Spinal cord (tissue), 10 donors: Measurements from ENCODE around the gene FRMD1. TPM values are rescaled to one million over a fixed set of nuclear protein-coding genes. Genes with fewer than 3 reads are reported as not detected.

Experiments
- DNase-seq, 6 donors: peaks; one replicate each; pipeline versions ENCODE4 v3.0.0 to v3.0.0-alpha.2; 2013 to 2015; ENCODE audit warnings: low spot score in 6 of 6, low read depth in 4 of 6
- H3K27ac ChIP-seq: one replicate; pipeline ENCODE4 v1.5.1; 2013; ENCODE audit warnings: low read depth, low read length, control low read depth
- H3K27me3 ChIP-seq: one replicate; pipeline ENCODE4 v1.6.1; 2013; ENCODE audit warnings: low read length; ENCODE audit not compliant: control insufficient read depth, insufficient read depth
- H3K36me3 ChIP-seq: one replicate; pipeline ENCODE4 v1.6.1; 2013; ENCODE audit warnings: low read length; ENCODE audit not compliant: control insufficient read depth, insufficient read depth
- H3K4me1 ChIP-seq: one replicate; pipeline ENCODE4 v1.6.1; 2013; ENCODE audit warnings: low read length; ENCODE audit not compliant: control insufficient read depth, insufficient read depth
- H3K4me3 ChIP-seq: one replicate; pipeline ENCODE4 v1.5.1; 2013; ENCODE audit warnings: low read depth, low read length, control low read depth
- H3K9me3 ChIP-seq: one replicate; pipeline ENCODE4 v1.6.1; 2013; ENCODE audit warnings: low read length; ENCODE audit not compliant: control insufficient read depth, insufficient read depth
- WGBS: methylation state at CpG from one replicate; pipeline ENCODE4 v1.1.5; 2013; ENCODE audit warnings: missing lambda C conversion rate; ENCODE audit not compliant: insufficient coverage; 5-methylcytosine and 5-hydroxymethylcytosine counted together
- polyA plus RNA-seq, 2 donors: library from polyadenylated mRNA; unstranded; fragments of 120-200 nt; gene quantifications; one replicate each; pipeline ENCODE4 v1.2.1, GENCODE V29; 2013; ENCODE audit not compliant: insufficient read length in 2 of 2
- total RNA-seq, 2 donors: library from RNA; depleted of rRNA in 1 of 2; stranded (reverse); fragments of 120-200 nt in 1 of 2; fragments of >200 nt in 1 of 2; gene quantifications; one replicate each; pipeline versions ENCODE4 v1.2.3 to v1.2.4, GENCODE V29; 2013 to 2014
- donor health status: healthy.

The FRMD1 gene
- total and polyA plus RNA-seq, 4 donors = 0.19 to 0.66 (median 0.48) TPM

GRCh38 chr6:168122011-168122410 is 43.0 kb upstream of the FRMD1 start:
- Histone ChIP-seq H3K36me3 (no peaks in the 10 kb centered on the region), H3K9me3 (peaks cover under 1% of the 10 kb centered on the region), H3K27ac (no peak overlapping the region), H3K27me3 (no peaks in the 10 kb centered on the region), H3K4me1 (no peaks in the 10 kb centered on the region), H3K4me3 (no peak overlapping the region)
- DNase-seq = no peak
- 92% methylated on average over 12 of the region's 14 CpGs for WGBS

DNA sequence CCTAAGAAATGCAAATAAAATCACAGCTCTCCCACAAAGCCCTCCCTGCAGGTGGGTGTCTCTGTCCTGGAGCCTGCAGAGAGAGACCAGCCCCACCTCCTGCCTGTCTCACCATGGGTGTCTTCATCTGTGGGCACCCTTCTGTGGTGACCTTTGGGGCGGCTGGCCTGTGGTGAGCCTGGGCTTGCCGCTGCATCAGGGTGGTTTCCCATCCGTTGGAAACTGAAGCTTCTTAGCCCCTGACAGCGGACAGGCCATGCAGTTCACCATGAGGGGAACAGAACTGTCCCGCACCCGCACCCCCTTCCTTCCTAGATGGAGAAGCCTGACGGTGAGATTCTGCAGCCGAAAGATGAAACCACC is 42.3 kb upstream of the FRMD1 start:
- H3K4me1 ChIP-seq = no peaks in the 10 kb centered on the region
- H3K4me3 ChIP-seq = no peak overlapping the region
- no peak overlapping the region for H3K27ac ChIP-seq
- no peaks in the 10 kb centered on the region for H3K27me3 ChIP-seq
- H3K9me3 ChIP-seq = peaks cover 2% of the 10 kb centered on the region
- H3K36me3 ChIP-seq = no peaks in the 10 kb centered on the region
- no peak for DNase-seq
- 89% methylated on average over 6 of the region's 8 CpGs for WGBS

DNA sequence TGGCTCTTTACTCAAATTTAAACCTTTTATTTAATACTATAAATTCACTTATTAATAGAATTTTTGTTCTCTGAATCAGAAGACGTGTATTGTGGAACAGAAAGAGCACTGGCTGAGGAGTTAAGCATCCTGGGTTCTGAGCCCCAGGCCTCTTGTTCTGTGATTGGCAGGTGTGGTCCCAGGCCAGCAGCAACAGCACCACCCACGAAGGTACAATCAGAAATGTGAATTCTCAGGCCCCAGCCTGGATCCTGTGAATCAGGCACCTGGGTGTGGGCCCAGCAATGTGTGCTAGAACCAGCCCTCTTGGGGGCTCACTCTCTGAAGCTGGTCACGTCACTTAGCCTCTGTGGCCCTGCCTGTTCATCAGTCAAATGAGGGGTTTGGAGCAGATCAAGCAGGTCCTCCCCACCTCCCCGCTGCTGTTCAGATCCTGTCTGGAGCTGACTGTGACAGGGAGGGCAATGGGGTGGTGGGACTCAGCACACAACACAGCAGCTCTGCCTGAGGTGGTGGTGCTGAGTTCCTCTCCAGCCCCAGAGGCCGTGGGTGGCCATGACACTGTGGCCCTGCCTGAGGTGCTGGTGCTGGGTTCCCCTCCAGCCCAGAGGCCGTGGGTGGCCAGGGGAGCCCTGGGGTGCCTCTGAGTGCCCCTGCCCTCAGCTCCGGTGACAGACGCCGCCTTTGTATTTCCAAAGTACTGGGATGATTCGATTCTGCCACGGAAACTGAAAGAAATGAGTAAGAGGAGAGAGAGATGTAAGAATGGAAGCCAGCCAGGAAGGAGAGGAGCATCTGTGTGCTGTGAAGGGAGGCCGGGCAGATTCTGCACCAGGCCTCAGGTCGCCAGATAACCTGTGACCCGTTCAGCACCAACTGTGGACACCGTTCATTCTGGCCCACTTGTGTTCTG is 41.6 kb upstream of the FRMD1 start:
- 73% methylated on average over 12 of the region's 15 CpGs for WGBS
- Histone ChIP-seq H3K36me3 (no peaks in the 10 kb centered on the region), H3K4me1 (no peaks in the 10 kb centered on the region), H3K9me3 (peaks cover 2% of the 10 kb centered on the region), H3K27ac (no peak overlapping the region), H3K4me3 (no peak overlapping the region), H3K27me3 (no peaks in the 10 kb centered on the region)
- DNase-seq = no peak

DNA sequence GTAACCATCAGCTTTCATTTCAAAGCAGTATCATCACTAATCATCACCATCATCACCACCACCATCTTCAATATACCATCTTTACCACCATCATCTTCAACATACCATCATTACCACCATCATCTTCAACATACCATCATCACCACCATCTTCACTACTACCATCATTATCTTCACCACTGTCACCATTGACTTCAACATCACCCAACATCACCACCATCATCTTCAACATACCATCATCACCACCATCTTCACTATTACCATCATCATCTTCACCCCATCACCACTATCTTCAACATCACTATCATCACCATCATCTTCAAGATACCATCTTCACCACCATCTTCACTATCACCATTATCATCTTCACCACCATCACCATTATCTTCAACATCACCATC is 40.5 kb upstream of the FRMD1 start:
- H3K4me3 ChIP-seq = no peak overlapping the region
- H3K36me3 ChIP-seq = no peaks in the 10 kb centered on the region
- no peaks in the 10 kb centered on the region for H3K4me1 ChIP-seq
- H3K9me3 ChIP-seq = peaks cover 2% of the 10 kb centered on the region
- no peak for DNase-seq
- no peaks in the 10 kb centered on the region for H3K27me3 ChIP-seq
- H3K27ac ChIP-seq = no peak overlapping the region

GRCh38 chr6:168118935-168119334 is 39.9 kb upstream of the FRMD1 start:
- H3K4me3 ChIP-seq = no peak overlapping the region
- 92% methylated on average over 7 of the region's 7 CpGs for WGBS
- no peak for DNase-seq

DNA sequence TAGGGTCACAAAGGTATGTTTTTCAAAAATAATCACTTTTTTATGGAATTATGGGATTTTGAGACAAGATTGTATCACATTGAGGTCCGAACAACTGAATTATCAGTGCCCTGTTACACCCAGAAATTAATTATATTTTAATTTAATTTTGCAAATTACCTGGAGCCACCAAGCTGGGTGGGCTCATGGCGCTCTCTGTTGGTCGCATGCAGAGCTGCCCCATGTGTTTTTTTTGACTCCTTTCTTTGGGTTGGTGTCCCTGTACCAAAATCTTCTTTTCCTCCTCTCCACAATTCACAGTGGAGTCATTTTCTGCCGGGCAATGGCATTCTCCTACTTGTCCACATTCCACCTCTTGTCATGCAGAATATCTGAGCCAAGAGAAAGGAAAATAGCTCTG is 38.9 kb upstream of the FRMD1 start:
- Histone ChIP-seq H3K27me3 (no peaks in the 10 kb centered on the region), H3K4me3 (no peak overlapping the region), H3K36me3 (no peaks in the 10 kb centered on the region), H3K4me1 (no peaks in the 10 kb centered on the region), H3K9me3 (peaks cover 2% of the 10 kb centered on the region), H3K27ac (no peak overlapping the region)
- DNase-seq = no peak
- 63% methylated on average over 2 of the region's 4 CpGs for WGBS

More at GRCh38 chr6:168118935-168119334, 39.9 kb upstream of the FRMD1 start:
- H3K36me3 ChIP-seq = no peaks in the 10 kb centered on the region
- no peaks in the 10 kb centered on the region for H3K4me1 ChIP-seq
- no peak overlapping the region for H3K27ac ChIP-seq
- no peaks in the 10 kb centered on the region for H3K27me3 ChIP-seq
- H3K9me3 ChIP-seq = peaks cover 2% of the 10 kb centered on the region

DNA sequence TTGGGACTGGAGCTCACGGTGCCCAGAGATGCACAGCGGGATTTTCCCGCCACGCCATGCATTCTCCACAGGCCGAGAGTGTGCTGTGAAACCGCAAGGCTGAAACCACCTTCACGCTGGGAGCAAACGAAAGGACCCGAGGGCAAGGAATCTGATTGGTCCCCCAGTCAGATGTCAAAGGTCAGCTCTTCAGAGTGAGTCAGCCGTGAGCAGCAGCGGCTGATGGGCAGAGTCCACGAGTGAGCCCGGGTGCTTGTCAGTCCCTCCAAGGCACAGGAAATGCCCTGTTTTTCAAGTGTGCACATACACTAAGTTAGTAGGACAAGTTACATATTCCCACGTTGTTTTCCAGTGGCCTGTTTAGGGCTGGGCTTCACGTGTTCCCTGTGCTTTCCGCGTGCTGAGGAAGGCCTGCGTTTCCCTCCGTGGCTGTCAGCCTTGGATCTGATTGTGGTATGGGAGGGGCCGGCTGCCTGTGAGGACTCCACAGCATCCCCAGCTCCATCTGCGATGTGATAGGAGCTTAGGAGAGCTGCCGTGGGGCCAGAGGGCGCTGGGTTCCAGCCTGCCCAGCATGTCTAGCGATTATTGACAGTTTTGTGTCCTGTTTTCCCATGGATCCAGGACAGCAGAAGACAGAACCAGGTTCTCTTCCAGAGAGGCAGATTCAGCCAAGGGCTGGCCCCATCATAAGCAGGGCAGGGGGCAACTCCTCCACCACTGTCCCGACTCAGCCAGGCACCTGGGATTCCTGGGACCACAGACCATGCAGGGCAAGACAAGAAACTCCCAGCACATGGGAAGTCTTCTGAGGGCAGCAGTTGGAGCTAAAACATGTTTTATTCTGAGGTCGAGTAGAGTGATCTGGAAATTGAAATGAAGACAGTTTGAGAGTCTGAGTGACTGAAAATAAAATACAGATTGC is 38.2 kb upstream of the FRMD1 start:
- no peak for DNase-seq
- H3K4me3 ChIP-seq = no peak overlapping the region
- peaks cover 2% of the 10 kb centered on the region for H3K9me3 ChIP-seq
- 89% methylated on average over 25 of the region's 26 CpGs for WGBS
- H3K27ac ChIP-seq = no peak overlapping the region
- no peaks in the 10 kb centered on the region for H3K27me3 ChIP-seq
- H3K4me1 ChIP-seq = no peaks in the 10 kb centered on the region
- no peaks in the 10 kb centered on the region for H3K36me3 ChIP-seq

DNA sequence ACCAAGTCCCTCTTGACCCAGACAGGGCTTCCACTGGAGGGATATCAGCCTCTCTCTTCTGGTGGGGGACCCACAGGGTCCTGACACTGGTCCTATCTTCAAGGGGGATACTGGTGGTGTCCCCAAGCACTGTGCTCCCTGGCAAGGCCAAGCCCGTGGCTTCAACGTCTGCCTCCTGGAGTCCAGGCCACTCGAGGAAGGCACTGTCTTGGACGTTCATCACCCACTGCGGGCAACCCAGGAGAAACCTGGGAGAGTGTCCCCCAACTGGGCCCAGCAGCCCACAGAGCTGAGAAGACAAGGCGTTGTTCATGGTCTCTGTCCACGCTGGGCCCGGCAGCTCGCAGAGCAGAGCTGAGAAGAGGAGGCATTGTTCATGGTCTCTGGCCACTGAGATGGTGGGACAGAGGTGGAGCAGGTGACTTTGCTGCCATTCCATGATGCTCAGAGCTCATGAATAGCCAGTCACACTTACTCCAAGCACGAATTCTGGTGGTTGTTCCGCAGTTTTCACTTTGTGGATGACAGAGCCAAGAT is 37.5 kb upstream of the FRMD1 start:
- WGBS = 92% methylated on average over 11 of the region's 11 CpGs
- DNase-seq = no peak
- Histone ChIP-seq H3K9me3 (peaks cover 2% of the 10 kb centered on the region), H3K27me3 (no peaks in the 10 kb centered on the region), H3K4me1 (no peaks in the 10 kb centered on the region), H3K36me3 (no peaks in the 10 kb centered on the region), H3K4me3 (no peak overlapping the region), H3K27ac (no peak overlapping the region)

DNA sequence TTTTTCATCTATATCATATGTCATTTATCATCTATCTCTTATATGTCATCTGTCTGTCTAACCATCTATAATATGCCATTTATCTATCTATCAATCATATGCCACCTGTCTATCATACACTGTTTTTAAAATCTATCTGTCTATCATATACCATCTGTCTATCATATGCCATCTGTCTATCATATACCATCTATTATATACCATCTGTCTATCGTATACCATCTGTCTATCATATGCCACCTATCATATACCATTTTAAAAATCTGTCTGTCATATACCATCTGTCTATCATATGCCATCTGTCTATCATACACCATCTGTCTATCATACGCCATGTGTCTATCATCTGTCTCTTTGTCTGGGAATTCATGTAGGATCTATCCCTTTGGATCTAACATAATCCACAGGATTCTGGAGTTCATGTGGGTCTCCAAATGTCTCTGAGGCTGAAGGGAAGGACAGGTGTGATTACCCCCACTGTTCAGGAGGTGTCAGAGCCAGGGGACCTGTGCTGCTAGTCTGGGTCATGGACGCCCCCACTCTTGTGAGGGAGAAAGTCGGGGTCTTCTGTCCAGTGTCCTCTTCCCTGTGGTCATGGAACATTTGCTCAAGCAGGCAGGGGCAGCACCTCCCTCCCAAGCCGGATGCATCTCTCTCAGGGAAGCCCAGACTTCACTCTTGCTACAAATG is 36.9 kb upstream of the FRMD1 start:
- Histone ChIP-seq H3K27me3 (no peaks in the 10 kb centered on the region), H3K27ac (no peak overlapping the region), H3K4me1 (no peaks in the 10 kb centered on the region), H3K36me3 (no peaks in the 10 kb centered on the region), H3K4me3 (no peak overlapping the region), H3K9me3 (peaks cover 2% of the 10 kb centered on the region)
- WGBS = 95% methylated on average over 3 of the region's 5 CpGs
- no peak for DNase-seq
